Measurements from ENCODE around the gene PER1. TPM values are rescaled to one million over a fixed set of nuclear protein-coding genes. Genes with fewer than 3 reads are reported as not detected.

The PER1 gene
- total and polyA plus RNA-seq, 2 of the 13 experiments (the other 11 are each of a cell fraction or from before 2014, with no cell fraction given), result 2.6 to 3.6 TPM

DNA sequence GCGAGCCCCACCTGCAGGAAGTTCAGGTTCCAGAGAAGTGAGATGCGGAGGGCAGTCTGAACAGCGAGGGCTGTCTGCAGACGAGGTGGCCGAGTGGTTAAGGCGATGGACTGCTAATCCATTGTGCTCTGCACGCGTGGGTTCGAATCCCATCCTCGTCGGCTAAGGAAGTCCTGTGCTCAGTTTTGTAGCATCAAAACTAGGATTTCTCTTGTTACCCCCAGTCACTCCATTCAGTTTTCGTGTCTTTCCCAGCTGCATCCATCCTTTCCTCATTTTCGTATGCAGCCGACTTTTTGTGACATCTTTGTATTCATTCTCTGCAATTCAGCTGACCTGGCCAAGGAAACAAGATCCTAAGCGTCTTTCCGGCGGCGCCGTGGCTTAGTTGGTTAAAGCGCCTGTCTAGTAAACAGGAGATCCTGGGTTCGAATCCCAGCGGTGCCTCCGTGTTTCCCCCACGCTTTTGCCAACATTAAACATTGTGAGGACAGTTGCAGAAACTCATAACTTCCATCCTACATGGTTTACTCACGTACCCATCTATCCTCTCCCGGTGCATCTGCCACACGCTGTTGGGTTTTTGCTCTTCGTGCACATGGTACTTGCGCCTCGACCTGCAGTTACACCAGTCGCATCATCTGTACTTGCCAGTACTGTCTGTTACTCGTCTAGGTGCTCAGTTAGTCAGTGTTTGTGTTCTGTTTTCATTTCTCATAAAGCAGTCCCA lies 34.7 kb upstream of the PER1 start (continued):
- TF ChIP-seq, protein P1, sequence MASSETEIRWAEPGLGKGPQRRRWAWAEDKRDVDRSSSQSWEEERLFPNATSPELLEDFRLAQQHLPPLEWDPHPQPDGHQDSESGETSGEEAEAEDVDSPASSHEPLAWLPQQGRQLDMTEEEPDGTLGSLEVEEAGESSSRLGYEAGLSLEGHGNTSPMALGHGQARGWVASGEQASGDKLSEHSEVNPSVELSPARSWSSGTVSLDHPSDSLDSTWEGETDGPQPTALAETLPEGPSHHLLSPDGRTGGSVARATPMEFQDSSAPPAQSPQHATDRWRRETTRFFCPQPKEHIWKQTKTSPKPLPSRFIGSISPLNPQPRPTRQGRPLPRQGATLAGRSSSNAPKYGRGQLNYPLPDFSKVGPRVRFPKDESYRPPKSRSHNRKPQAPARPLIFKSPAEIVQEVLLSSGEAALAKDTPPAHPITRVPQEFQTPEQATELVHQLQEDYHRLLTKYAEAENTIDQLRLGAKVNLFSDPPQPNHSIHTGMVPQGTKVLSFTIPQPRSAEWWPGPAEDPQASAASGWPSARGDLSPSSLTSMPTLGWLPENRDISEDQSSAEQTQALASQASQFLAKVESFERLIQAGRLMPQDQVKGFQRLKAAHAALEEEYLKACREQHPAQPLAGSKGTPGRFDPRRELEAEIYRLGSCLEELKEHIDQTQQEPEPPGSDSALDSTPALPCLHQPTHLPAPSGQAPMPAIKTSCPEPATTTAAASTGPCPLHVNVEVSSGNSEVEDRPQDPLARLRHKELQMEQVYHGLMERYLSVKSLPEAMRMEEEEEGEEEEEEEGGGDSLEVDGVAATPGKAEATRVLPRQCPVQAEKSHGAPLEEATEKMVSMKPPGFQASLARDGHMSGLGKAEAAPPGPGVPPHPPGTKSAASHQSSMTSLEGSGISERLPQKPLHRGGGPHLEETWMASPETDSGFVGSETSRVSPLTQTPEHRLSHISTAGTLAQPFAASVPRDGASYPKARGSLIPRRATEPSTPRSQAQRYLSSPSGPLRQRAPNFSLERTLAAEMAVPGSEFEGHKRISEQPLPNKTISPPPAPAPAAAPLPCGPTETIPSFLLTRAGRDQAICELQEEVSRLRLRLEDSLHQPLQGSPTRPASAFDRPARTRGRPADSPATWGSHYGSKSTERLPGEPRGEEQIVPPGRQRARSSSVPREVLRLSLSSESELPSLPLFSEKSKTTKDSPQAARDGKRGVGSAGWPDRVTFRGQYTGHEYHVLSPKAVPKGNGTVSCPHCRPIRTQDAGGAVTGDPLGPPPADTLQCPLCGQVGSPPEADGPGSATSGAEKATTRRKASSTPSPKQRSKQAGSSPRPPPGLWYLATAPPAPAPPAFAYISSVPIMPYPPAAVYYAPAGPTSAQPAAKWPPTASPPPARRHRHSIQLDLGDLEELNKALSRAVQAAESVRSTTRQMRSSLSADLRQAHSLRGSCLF (CRISPR knock-in tag; IDR thresholded peaks at IDR 0.05; ENCODE audit: borderline replicate concordance), result no peak
- TF ChIP-seq GTF3A (CRISPR knock-in tag; conservative IDR thresholded peaks at IDR 0.05) (peak; percentile 93; the same call in 1 of the 2 replicates), RFXAP (CRISPR knock-in tag; IDR thresholded peaks at IDR 0.05; ENCODE audit: borderline replicate concordance) (peak; percentile 47), PAX8 (CRISPR knock-in tag; IDR thresholded peaks at IDR 0.05; ENCODE audit: borderline replicate concordance) (no peak), ZNF747 (CRISPR knock-in tag; IDR thresholded peaks at IDR 0.05; ENCODE audit: borderline replicate concordance) (no peak), ZNF350 (CRISPR knock-in tag; IDR thresholded peaks at IDR 0.05; ENCODE audit: borderline replicate concordance, low read depth) (no peak; the same call in 1 of the 2 replicates), PHF5A (CRISPR knock-in tag; IDR thresholded peaks at IDR 0.05; ENCODE audit: low read depth, unreplicated experiment) (peak; percentile 44), ZNF572 (CRISPR knock-in tag; IDR thresholded peaks at IDR 0.05) (0 out of 2 replicates have a peak, but pooled peaks have one; percentile 15), EHMT2 (IDR thresholded peaks at IDR 0.05; ENCODE audit: borderline replicate concordance, low read depth, low read length) (no peak), ATF1 (CRISPR knock-in tag; IDR thresholded peaks at IDR 0.05) (peak; percentile 28; the same call in 1 of the 2 replicates), GABPA (IDR thresholded peaks at IDR 0.05; ENCODE audit: low read depth, low read length) (no peak), GABPA (CRISPR knock-in tag; IDR thresholded peaks at IDR 0.05; ENCODE audit: low read depth) (peak; percentile 79), ZNF878 (CRISPR knock-in tag; IDR thresholded peaks at IDR 0.05) (peak; percentile 60; the same call in 1 of the 2 replicates)
- TF ChIP-seq, protein P2, sequence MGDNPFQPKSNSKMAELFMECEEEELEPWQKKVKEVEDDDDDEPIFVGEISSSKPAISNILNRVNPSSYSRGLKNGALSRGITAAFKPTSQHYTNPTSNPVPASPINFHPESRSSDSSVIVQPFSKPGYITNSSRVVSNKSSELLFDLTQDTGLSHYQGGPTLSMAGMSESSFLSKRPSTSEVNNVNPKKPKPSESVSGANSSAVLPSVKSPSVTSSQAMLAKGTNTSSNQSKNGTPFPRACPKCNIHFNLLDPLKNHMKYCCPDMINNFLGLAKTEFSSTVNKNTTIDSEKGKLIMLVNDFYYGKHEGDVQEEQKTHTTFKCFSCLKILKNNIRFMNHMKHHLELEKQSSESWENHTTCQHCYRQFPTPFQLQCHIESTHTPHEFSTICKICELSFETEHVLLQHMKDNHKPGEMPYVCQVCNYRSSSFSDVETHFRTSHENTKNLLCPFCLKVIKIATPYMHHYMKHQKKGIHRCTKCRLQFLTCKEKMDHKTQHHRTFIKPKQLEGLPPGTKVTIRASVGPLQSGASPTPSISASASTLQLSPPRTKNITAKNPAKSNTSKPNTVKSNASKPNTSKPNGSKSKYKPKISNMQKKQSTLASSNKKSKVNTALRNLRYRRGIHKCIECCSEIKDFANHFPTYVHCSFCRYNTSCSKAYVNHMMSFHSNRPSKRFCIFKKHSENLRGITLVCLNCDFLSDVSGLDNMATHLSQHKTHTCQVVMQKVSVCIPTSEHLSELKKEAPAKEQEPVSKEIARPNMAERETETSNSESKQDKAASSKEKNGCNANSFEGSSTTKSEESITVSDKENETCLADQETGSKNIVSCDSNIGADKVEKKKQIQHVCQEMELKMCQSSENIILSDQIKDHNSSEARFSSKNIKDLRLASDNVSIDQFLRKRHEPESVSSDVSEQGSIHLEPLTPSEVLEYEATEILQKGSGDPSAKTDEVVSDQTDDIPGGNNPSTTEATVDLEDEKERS (CRISPR knock-in tag; IDR thresholded peaks at IDR 0.05), result no peak
- TF ChIP-seq, protein P3, sequence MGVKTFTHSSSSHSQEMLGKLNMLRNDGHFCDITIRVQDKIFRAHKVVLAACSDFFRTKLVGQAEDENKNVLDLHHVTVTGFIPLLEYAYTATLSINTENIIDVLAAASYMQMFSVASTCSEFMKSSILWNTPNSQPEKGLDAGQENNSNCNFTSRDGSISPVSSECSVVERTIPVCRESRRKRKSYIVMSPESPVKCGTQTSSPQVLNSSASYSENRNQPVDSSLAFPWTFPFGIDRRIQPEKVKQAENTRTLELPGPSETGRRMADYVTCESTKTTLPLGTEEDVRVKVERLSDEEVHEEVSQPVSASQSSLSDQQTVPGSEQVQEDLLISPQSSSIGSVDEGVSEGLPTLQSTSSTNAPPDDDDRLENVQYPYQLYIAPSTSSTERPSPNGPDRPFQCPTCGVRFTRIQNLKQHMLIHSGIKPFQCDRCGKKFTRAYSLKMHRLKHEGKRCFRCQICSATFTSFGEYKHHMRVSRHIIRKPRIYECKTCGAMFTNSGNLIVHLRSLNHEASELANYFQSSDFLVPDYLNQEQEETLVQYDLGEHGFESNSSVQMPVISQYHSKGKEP (CRISPR knock-in tag; IDR thresholded peaks at IDR 0.05), result peak; percentile 85; the same call in 1 of the 2 replicates
- TF ChIP-seq, protein P4, sequence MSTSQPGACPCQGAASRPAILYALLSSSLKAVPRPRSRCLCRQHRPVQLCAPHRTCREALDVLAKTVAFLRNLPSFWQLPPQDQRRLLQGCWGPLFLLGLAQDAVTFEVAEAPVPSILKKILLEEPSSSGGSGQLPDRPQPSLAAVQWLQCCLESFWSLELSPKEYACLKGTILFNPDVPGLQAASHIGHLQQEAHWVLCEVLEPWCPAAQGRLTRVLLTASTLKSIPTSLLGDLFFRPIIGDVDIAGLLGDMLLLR (CRISPR knock-in tag; IDR thresholded peaks at IDR 0.05), result no peak; the same call in 1 of the 2 replicates

Measured in HepG2 (cell line).